GM19372 (cell line): ENCODE results near the gene ATP2B1.

Source experiments
- ATAC-seq: cut with Tn5 transposase; IDR thresholded peaks from one replicate; pipeline ENCODE4 v1.9.1; 2021; ENCODE audit warnings: mild to moderate bottlenecking, low read depth, moderate library complexity; ENCODE audit not compliant: unreplicated experiment

Gene ATP2B1

GRCh38 chr12:89603678-89604077 lies 105.0 kb downstream of the ATP2B1 start:
- ATAC-seq, result no peak

GRCh38 chr12:89597770-89598169 lies 110.9 kb downstream of the ATP2B1 start:
- ATAC-seq, result peak; percentile 55

GRCh38 chr12:89597210-89597609 lies 111.4 kb downstream of the ATP2B1 start:
- ATAC-seq, result no peak

- no peak for ATAC-seq
Observed at GRCh38 chr12:89593873-89594272, 114.8 kb downstream of the ATP2B1 start.

- ATAC-seq, result no peak
Observed at GRCh38 chr12:89593233-89593632, 115.4 kb downstream of the ATP2B1 start.

GRCh38 chr12:89589753-89590152 lies 118.9 kb downstream of the ATP2B1 start:
- no peak for ATAC-seq

GRCh38 chr12:89578499-89578898 lies 130.1 kb downstream of the ATP2B1 start:
- ATAC-seq, result no peak

- no peak for ATAC-seq
Observed at GRCh38 chr12:89576572-89577220, 131.9 kb downstream of the ATP2B1 start.

- no peak for ATAC-seq
Observed at GRCh38 chr12:89575374-89575773, 133.3 kb downstream of the ATP2B1 start.

- no peak for ATAC-seq
Observed at GRCh38 chr12:89574736-89575208, 133.9 kb downstream of the ATP2B1 start.

- ATAC-seq, result no peak
Observed at GRCh38 chr12:89573051-89573810, 135.4 kb downstream of the ATP2B1 start.

GRCh38 chr12:89571491-89572195 lies 137.0 kb downstream of the ATP2B1 start:
- no peak for ATAC-seq

- no peak for ATAC-seq
Observed at GRCh38 chr12:89568484-89568883, 140.2 kb downstream of the ATP2B1 start.

GRCh38 chr12:89567691-89568239 lies 140.9 kb downstream of the ATP2B1 start:
- ATAC-seq, result no peak

- no peak for ATAC-seq
Observed at GRCh38 chr12:89566615-89567014, 142.0 kb downstream of the ATP2B1 start.

- ATAC-seq, result no peak
Observed at GRCh38 chr12:89565002-89565401, 143.6 kb downstream of the ATP2B1 start.

- ATAC-seq, result no peak
Observed at GRCh38 chr12:89559753-89560152, 148.9 kb downstream of the ATP2B1 start.

- no peak for ATAC-seq
Observed at GRCh38 chr12:89556976-89557375, 151.7 kb downstream of the ATP2B1 start.

GRCh38 chr12:89552376-89552775 lies 156.3 kb downstream of the ATP2B1 start:
- no peak for ATAC-seq

GRCh38 chr12:89551747-89552146 lies 156.9 kb downstream of the ATP2B1 start:
- no peak for ATAC-seq

- ATAC-seq, result no peak
Observed at GRCh38 chr12:89547101-89547500, 161.5 kb downstream of the ATP2B1 start.
